ENCODE data around the gene EPS8.

Gene EPS8

GRCh38 chr12:15712823-15713660 is 76.1 kb downstream of the EPS8 start:
- no peak for DNase-seq

GRCh38 chr12:15712160-15712559 is 77.0 kb downstream of the EPS8 start:
- no peak for DNase-seq

GRCh38 chr12:15710860-15711510 is 78.2 kb downstream of the EPS8 start:
- no peak for DNase-seq

GRCh38 chr12:15709551-15709950 is 79.6 kb downstream of the EPS8 start:
- no peak for DNase-seq

GRCh38 chr12:15708396-15709076 is 80.7 kb downstream of the EPS8 start:
- DNase-seq, result no peak

GRCh38 chr12:15707516-15708199 is 81.5 kb downstream of the EPS8 start:
- no peak for DNase-seq

GRCh38 chr12:15706010-15706676 is 83.0 kb downstream of the EPS8 start:
- no peak for DNase-seq

GRCh38 chr12:15705606-15706005 is 83.6 kb downstream of the EPS8 start:
- DNase-seq, result no peak

GRCh38 chr12:15702276-15702675 is 86.9 kb downstream of the EPS8 start:
- DNase-seq, result no peak

GRCh38 chr12:15701631-15702156 is 87.5 kb downstream of the EPS8 start:
- peak; percentile 79 for DNase-seq

GRCh38 chr12:15701206-15701605 is 88.0 kb downstream of the EPS8 start:
- peak; percentile 74 for DNase-seq

GRCh38 chr12:15700595-15700994 is 88.6 kb downstream of the EPS8 start:
- peak; percentile 95 for DNase-seq

GRCh38 chr12:15699886-15700285 is 89.3 kb downstream of the EPS8 start:
- DNase-seq, result no peak

GRCh38 chr12:15698377-15698871 is 90.8 kb downstream of the EPS8 start:
- DNase-seq, result no peak

- no peak for DNase-seq
These were observed 92.0 kb downstream of the EPS8 start for GRCh38 chr12:15697201-15697600.

- peak; percentile 51 for DNase-seq
These were observed 95.8 kb downstream of the EPS8 start for GRCh38 chr12:15693228-15693911.

GRCh38 chr12:15691388-15691787 is 97.8 kb downstream of the EPS8 start:
- peak; percentile 42 for DNase-seq

GRCh38 chr12:15690320-15690719 is 98.9 kb downstream of the EPS8 start:
- DNase-seq, result no peak

- no peak for DNase-seq
These were observed 99.4 kb downstream of the EPS8 start for GRCh38 chr12:15689751-15690191.

- DNase-seq, result no peak
These were observed 100.2 kb downstream of the EPS8 start for GRCh38 chr12:15688838-15689625.
